HCT116 (cell line): ENCODE measurements around the gene SEPTIN2.

Experiments
- EZH2 ChIP-seq: fragments of 200-600 bp; sonication (generic); IDR thresholded peaks from 2 replicates; pipeline ENCODE4 v1.6.1; 2017; ENCODE audit warnings: antibody characterized with exemption, mixed run types
- POLR2A ChIP-seq: IDR thresholded peaks from 2 replicates; pipeline ENCODE4 v1.7.0; 2011; ENCODE audit warnings: borderline replicate concordance; ENCODE audit not compliant: insufficient read depth, insufficient read length; ENCODE audit errors: extremely low read depth
- TF ChIP-seq, protein P1 (sequence below), 3 experiments: fragments of 200-600 bp in 1 of 3; sonication (generic) in 1 of 3; IDR thresholded peaks in 2 of 3; conservative IDR thresholded peaks in 1 of 3; 2 replicates each; pipeline ENCODE4 v1.5.1; 2012 to 2017; ENCODE audit warnings: low read depth in 2 of 3, low read length in 2 of 3, antibody characterized with exemption in 1 of 3, borderline replicate concordance in 1 of 3, control low read depth in 1 of 3, mild to moderate bottlenecking in 1 of 3, mixed read lengths in 1 of 3, mixed run types in 1 of 3, moderate library complexity in 1 of 3; ENCODE audit not compliant: insufficient read depth in 1 of 3

DNA sequence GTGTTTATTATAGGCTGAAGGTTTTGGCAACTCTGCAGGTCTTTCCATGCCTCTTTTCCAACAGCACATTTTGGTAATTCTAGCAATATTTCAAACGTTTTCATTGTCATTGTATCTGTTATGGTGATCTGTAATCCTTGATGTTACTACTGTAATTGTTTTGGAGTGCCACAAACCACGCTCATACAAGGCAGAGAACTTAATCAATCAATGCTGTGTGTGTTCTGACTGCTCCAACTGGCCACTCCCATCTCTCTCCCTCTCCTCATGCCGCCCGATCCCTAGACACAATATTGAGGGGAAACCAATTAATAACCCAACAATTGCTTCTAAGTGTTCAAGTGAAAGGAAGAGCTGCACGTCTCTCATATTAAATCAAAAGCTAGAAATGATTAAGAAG, 33.2 kb upstream of the SEPTIN2 start:
- TF ChIP-seq POLR2A: no peak
- TF ChIP-seq, protein P1, sequence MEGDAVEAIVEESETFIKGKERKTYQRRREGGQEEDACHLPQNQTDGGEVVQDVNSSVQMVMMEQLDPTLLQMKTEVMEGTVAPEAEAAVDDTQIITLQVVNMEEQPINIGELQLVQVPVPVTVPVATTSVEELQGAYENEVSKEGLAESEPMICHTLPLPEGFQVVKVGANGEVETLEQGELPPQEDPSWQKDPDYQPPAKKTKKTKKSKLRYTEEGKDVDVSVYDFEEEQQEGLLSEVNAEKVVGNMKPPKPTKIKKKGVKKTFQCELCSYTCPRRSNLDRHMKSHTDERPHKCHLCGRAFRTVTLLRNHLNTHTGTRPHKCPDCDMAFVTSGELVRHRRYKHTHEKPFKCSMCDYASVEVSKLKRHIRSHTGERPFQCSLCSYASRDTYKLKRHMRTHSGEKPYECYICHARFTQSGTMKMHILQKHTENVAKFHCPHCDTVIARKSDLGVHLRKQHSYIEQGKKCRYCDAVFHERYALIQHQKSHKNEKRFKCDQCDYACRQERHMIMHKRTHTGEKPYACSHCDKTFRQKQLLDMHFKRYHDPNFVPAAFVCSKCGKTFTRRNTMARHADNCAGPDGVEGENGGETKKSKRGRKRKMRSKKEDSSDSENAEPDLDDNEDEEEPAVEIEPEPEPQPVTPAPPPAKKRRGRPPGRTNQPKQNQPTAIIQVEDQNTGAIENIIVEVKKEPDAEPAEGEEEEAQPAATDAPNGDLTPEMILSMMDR (IDR thresholded peaks at IDR 0.05 in 2 of 3, conservative IDR thresholded peaks at IDR 0.05 in 1 of 3; ENCODE audit: borderline replicate concordance in 1 of 3, insufficient read depth in 1 of 3, low read depth in 2 of 3, low read length in 2 of 3): no peak
- TF ChIP-seq EZH2: no peak
